ENCODE results near the gene PPP1R14C. TPM values are rescaled to one million over a fixed set of nuclear protein-coding genes. Genes with fewer than 3 reads are reported as not detected.
A peak's percentile ranks its signal among the peaks of the same experiment; 100 is the strongest.
"Not testable (repeated sequence)": the region's sequence is repeated elsewhere in the genome, so short reads cannot be mapped to it uniquely, and the experiment has no call there.

The PPP1R14C gene
- total RNA-seq, 1 donor from 2014 or later, result not detected

DNA sequence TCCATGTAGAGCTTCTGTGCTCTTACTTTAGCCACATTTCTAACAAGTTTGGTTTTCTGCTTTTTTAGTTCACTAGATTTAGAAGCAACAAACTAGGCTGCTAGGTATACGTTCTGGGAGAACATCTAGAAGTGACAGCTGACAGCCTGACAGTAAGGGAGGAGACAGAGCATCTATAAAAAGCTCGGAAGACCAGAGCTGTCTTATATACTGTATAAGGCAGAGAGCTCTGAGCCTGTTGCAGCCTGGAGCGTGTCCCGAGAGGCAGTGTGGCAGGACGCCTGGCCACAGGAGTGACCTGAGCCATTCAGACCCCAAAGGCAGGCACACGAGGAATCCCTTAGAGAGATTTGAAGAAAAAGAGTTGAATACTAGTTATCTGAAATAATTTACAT is 24.6 kb downstream of the PPP1R14C start:
- no peak for DNase-seq (ENCODE audit: low read depth)

DNA sequence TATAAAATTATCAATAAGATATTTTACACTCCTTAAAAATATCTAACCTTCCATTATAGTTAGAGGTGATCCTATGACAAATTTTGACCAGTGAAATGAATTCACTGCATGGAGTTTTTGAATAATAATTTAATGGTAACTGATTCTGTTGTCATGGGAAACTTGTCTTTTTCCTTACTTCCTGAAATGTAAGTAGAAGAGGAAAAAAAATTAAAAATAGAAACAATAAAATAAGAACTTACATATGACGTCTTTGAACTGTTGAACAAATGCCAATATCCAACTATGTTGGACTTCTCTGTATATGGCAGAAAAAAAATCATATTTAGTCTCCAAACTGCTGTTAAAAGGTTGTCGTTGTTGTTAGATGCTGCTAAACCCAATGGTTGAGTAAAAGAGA is 26.3 kb downstream of the PPP1R14C start:
- no peak for DNase-seq (ENCODE audit: low read depth)

DNA sequence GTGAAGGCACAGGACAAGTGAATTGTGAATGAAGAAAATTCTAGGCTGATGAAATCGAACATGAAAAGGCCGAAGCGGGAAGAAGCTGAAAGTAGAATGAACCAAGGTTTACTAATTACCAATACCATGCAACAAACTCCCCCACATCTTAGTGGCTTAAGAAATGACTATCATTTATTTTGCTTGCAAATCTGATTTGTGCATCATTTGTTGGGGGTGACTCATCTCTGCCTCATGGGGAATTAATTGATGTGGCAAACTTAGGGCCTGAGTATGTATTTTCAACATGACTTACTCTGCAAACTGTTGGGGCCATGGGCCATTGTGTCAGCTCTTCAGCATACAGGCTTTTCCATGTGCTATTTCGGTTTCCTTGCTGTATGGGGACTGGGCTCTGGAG is 26.8 kb downstream of the PPP1R14C start:
- no peak for DNase-seq (ENCODE audit: low read depth)

DNA sequence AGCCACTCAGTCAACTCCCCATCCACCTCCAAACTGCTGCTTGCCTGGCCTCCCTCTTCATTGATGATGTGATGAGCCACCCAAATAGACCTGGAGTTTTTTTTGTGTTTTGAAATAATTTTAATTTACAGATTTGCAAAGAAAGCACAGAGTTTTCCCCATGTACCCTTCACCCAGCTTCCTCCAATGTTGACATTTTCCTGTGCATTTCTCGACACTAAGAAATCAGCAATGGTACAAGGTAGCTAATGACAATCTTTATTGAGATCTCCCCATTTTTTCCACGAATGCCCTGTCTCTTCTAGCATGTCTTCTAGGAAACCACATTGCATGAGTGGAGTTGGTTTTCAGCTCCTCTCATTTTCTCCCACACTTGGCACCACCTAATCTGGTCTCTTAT is 30.1 kb downstream of the PPP1R14C start:
- no peak for DNase-seq (ENCODE audit: low read depth)

DNA sequence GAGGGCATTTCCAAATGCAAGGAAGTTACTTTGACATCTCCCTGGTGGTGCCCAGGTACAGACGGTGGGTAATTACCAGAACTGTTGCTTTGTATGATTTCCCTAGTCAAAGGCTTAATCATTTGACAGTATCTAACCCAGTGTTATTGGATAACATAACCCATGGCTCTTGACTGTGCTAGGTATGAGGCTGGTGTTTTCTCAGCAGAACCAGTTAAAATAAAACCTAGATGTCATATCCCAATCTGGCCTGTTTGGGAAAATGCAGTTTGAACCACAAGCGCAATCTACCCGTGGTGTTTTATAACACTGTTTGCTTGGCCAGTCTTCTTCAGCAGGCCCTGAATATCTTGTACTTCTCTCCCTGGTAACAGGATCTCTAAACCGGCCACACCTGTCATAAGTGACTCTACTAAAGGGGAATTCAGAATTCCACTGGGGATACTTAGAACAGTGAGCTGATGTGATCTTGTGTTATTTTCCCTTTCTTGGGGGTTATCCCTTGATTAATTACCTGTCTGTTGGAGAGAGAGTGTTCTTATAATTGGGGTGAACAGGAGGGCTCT is 32.8 kb downstream of the PPP1R14C start:
- peak; percentile 17 for DNase-seq (ENCODE audit: low read depth)

DNA sequence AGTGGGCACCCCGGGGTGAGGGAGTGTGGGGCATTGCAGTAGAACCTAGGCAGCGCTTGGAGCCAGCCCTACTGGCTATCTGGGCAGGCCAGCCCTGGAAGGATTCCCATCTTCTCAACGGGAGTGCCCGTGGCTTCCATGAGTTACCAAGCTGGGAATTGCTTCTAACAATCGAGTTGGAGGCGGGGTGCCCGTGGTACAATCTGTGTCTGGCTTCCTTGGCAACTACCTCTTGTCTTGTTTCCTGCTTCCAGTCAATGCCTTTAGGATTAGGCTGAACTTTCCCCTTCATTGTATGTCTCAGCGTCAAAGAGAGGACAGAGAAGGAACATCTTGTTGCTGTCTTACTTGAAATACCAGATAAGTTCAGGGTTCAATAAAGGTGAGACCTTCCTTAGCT is 33.3 kb downstream of the PPP1R14C start:
- peak; percentile 10 for DNase-seq (ENCODE audit: low read depth)

DNA sequence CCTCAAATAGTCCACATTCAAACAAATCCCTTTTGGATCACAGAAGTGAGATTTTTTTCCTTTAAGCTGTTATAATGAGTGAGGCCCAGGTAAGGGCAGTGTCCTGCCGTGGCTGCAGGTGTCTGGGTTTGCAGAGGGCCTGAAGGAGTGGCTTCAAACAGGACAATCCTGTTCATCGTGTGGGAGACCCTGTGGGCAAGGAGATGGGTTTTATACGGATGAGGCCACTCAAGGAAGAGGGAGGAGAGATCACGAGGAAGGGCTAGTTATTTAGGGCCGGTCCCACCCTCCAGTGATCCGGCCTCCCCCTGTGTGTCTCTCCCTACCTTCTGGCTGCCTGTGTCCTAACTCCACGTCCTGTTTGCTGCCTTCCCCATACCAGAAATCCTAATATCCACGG is 33.8 kb downstream of the PPP1R14C start:
- no peak for DNase-seq (ENCODE audit: low read depth)

DNA sequence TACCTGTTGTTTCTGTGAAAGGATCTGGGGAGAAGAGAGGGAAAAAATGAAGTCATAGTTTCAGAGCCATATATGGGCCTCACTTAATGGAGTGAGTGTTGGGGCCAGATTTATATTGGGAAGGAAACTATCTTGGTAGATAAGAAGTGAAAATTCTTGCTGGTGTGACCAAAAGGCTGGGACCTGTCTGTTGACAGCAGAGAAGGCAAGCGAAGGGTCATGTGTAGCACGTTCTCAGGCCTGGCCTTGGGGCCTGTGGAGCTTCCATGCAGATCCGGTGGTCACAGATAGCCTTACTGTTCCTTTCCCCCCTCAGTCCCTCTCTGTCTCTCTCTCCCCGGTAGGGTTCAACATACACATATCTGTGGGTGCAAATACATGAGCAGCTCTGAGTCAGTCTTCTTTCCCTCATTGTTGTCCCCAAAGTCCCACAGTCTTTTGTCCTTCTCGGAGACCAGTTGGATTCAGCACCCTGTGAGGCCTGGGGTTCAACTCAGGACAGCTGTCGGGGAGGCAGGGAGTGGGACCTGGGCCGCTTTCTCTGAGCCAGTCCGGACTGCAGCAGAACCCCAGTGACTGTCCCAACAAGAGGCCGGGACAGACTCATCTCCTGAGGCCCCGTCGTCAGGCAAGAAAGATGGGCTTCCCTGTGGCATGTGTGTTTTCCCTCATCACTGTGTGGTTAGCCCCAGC is 34.6 kb downstream of the PPP1R14C start:
- no peak for DNase-seq (ENCODE audit: low read depth)

DNA sequence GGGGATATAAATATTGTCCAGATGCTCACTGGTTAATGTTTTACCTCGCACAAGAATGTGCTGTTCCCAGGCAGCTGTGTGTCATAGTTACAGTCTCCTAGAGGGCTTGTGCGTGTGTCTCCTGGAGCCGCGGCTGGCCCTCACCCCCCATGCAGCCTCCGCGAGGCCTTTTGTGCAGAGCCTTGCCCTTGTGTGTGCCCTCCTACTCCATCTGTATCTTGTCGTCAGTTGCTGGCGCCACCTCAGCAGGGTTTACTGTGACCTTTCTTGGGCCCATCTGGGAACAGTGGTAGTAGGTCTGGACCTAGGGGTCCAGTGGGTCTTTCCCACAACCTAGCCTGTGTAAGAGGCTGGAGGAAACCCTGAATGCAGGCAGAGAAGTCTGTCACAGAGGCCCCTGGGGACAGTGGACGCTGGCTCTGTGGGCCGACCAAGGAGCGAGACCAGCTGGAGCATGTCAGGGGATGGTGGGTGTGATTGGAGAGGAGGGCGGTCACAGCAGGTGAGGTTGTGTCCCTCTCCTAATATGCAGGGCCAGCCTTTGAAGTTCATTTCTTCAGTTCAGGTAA is 35.2 kb downstream of the PPP1R14C start:
- DNase-seq (ENCODE audit: low read depth), result no peak

DNA sequence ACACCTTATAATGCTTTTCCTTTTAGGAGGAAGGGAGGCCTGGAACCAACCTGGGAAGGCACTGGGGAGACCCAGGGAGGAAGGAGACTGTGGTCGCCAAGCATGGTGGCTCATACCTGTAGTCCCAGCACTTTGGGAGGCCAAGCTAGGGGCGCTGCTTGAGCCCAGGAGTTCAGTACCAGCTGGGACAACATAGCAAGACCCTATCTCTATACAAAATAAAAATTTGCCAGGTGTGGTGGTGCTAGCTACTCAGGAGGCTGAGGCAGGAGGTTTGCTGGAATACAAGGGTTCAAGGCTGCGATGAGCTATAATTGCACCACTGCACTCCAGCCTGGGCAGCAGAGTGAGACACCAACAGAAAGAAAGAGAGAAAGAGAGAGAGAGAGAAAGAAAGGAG is 36.2 kb downstream of the PPP1R14C start:
- DNase-seq (ENCODE audit: low read depth), result no peak

DNA sequence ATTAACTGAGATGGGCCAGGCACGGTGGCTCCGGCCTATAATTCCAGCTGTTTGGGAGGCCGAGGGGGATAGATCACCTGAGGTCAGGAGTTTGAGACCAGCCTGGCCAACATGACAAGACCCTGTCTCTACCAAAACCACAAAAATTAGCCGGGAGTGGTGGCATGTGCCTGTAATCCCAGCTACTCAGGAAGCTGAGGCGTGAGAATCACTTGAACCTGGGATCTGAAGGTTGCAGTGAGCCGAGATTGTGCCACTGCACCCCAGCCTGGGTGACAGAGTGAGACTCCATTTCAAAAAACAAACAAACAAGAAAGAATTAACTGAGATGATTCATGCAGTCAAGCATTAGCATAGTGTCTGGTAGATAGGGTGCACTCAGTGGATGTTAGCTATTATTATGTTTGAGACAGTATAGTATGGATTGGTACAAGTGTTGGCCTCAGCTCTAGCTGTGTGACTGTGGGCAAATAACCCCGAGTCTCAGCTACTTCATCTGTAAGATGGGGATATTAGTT is 37.1 kb downstream of the PPP1R14C start:
- DNase-seq (ENCODE audit: low read depth), result not testable (repeated sequence)

DNA sequence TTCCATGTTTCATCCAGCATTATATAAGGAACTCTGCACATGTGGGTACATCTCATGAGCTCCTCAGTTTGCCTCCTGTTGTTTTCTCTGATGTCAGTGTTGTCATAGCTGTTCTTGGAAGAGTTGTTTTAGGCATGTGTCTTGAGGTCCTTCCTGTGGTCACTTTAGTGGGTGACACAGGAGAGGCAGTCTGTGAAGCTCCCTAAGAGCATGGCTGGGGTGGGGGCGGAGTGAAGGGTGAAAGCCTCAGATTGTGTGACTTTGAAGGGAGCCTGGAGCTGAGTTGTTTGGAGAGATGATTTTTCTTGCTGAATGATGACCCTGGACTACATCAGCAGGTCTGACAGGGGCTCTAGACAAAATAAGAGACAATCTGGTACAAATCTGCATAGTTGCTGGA is 37.7 kb downstream of the PPP1R14C start:
- no peak for DNase-seq (ENCODE audit: low read depth)

DNA sequence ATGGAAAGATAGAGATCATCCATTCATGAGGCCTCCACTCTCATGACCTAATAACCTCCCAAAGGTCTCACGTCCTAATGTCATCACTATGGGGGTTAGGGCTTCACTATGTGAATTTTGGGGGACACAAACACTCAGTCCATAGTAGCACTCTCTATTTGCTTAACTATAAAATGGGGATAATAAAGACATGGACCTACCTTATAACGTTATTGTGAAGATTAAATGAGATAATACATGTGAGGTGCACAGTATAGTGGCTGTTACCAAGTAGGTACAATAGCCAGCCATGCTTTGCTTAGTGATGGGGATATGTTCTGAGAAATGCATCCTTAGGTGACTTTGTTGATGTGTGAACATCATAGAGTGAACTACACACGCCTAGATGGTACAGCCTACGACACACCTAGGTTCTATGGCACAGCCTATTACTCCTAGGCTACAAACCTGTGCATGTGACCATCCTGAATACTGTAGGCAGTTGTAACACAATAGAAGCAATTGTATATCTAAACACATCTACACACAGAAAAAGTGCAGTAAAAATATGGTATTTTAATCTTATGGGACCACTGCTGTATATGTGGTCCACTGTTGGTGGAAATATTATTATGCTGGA is 39.7 kb downstream of the PPP1R14C start:
- no peak for DNase-seq (ENCODE audit: low read depth)

DNA sequence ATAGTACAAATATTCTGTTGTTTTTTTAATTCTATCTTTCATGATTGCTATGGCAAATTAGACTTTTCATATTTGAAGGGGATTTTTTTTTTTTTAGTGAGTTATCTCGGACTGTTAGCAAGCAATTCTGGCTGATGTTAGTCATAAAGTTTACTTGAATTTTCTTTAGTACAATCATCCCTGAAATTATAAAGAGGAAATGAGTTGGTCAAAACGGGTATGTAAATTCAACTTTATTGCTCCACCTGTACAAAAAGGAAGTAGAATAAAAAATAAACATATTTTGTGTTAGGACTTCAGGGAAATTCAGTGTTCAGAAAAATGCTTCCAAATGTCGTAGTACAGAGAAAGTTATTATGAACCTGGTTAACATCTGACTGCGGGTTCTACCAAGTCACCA is 40.3 kb downstream of the PPP1R14C start:
- no peak for DNase-seq (ENCODE audit: low read depth)

DNA sequence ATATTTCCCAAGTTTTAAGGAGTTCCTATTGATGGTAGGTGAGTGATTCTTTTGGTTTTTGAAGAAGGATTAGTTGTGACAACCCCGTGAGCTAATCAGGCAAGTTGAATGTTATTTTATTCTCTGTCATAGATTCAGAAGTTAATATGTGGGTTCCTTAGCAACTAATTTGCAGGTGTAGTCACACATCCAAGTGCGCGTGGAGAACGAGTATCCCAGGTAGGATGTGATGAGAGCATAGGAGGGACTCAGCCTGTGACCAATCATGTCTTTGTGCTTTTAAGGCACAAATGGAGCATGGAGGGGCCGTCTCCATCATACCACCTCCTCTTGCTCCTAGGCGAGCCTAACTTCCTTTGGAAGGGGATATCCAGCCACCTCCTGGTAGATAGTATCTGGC is 41.1 kb downstream of the PPP1R14C start:
- DNase-seq (ENCODE audit: low read depth), result no peak

DNA sequence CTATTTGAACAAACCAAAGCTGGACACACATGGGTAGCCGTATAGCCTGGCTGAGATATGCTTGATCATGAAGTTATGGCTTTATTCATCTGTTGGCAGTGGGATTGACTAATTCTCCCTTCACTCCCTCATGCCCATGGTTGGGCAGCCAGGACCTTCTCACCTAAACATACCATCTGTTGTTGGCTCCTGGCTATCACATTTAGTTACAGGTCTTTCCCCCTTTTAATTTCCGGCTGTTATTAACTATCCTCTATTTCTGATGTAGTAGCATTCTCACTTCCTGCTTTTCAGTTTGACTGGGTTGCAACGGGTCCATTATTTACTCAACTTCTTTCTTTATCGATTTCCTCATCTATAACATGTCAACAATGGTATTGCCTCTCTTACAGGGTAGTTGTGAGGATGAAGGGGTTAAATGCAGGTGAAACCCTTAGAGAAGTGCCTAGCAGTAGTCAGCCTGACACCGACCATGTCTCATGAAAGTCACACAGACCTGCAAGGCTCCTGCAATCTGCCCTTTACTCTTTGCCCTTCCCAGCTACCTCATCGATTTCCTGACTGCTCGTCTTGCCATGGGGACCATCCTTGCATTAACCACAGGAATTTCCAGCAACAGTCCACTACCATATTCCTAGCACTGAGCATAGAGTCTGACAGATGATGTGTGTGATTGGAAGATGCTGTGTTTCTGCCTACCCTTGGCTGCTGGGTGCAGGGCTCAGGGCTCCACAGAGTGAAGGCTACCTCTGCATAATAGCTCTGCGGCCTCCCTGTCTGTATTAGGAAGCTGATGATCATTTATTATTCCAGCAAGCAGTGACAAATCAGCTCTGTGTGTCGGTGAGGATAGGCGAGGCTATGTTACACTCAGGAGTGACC is 42.2 kb downstream of the PPP1R14C start:
- DNase-seq (ENCODE audit: low read depth), result no peak

DNA sequence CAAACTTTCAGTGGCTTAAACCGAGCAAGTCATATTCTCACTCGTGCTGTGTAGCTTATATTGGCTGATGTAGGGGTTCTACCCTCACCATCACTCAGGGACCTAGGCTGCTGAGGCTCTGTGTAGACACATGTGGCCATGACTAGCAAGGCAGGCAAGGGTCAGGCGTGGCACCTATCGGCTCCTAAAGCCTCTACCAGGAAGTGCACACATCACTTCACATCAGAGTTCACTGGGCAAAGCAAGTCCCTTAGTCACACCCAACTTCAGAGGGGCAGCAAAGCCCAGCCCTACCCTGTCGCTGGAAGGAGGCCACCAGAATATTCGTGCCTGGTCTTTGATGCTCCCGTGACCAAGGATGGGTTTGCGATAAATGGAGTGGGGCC is 42.9 kb downstream of the PPP1R14C start:
- DNase-seq (ENCODE audit: low read depth), result no peak

DNA sequence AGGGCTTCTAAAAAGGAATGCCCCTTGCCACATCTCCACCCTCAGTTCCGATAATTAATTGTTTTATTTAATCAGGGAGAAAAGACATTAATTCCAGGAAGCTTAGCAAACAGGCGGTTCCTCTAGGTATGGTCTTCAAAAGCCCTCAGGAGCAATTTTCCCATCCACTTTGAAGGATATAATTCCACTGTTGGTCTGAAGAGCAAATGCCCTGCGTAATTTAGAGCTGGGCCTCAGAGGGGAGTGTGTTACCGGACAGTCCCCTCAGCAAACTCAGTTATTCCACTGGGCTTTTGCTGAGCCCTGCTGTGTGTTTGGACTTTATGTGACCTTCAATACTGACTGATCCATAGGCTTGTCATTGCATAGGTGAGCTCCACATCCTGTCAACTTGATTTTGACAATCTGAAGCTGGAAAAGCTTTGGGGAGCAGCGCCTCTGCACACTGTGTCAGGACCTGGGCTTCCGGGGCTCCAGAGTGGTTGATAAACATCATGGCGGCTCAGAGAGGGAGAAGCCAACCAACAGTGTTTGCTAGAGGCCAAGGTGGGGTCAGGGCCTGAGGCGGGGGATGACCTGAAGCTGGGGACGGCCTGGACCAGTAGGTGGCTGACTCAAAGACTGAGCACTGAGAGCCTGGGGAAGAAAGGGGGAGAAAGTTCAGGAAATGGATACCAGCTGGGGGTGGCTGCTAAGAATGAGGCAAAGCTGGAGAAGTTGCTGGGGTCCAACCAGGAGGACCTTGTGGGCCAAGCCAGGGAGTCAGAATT is 43.5 kb downstream of the PPP1R14C start:
- no peak for DNase-seq (ENCODE audit: low read depth)

DNA sequence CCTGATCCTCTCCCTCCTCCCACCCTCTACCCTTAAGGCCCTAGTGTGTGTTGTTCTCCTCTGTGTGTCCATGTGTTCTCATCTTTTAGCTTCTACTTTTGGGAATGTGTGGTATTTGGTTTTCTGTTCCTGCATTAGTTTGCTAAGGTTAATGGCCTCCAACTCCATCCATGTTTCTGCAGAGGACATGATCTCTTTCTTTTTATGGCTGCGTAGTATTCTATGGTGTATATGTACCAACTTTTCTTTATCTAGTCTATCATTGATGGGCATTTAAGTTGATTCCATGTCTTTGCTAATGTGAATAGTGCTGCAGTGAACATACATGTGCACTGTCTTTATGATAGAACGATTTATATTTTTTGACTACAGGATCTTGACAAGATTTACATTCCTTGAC is 44.6 kb downstream of the PPP1R14C start:
- DNase-seq (ENCODE audit: low read depth), result not testable (repeated sequence)

DNA sequence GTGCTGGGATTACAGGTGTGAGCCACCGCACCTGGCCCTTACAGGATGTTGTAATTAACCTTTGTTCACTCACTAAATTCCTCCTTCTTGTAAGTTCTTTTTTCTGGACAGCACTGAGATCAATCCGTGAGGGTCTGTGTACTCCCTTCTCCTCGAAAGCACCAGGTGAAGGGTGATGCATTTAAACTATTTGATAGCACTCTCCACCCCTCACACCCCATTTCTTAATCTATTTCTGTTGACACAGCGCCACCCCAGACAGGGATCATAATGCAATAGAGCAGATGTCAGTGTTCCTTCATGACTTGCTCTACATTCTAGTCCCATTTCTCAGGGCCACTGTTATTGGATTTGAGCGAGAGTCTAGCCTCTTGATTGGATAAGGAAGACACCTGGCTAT is 46.3 kb downstream of the PPP1R14C start:
- no peak for DNase-seq (ENCODE audit: low read depth)

DNA sequence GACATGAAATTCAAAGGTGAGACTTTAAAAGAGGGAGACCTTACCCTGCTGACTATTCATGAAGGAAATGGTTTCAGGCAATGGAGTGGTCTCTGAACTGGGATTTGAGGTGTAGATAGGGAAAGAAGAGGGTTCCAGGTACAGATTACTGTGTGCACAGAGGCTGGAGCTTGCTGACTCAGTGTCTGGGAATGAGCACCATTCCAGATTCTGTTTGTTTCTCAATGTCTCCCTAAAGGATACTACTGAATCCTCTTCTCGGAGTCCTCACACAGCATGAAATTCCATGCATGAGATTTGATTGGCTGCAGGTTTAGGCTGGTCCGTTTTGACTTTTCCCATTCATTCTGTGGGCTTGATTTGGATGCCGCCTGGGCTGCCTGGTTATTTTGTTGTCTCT is 49.0 kb downstream of the PPP1R14C start:
- no peak for DNase-seq (ENCODE audit: low read depth)

Measured in myocyte (in vitro differentiated cells).